ENCODE results near the gene PIAS4. TPM values are rescaled to one million over a fixed set of nuclear protein-coding genes. Genes with fewer than 3 reads are reported as not detected.

Gene PIAS4
- total RNA-seq, 1 experiment from 2014 or later: 45.9 TPM

DNA sequence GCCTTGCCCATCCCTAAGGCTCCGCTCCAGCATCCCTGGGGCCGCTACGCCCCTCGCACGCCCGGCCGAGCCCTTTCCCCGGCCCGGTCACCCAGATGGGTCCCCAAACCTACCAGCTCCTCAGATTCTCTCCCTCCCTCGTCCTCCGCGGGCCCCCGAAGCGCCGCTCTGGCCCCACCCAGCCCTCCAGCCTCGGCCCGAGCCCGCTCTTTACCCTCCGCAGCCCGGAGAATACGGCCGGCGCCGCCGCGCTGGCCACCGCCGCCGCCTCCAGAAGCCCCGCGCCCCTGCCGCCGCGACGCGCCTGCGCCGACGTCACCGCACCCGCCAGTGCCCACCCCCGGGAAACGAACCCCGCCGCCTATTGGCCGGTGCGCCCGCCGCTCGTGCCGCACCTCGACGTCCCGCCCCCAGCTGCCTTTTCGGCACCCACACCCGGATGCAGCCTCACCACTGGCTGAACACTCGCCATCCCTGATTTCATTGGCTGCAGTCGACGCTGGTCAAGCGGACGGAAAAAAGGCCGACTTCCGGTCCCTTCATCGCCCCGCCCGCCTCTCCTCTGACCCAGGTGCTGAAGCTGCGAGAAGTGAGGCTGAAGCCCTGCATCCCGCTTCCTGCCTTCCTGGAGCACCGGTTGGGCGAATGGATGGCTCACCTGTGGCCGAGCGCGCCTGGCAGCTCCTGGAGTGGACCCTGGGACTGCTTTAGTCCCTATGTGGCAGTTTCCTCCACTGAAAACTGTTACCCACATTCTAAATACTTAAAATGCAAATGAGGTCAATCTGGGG lies 36.5 kb upstream of the PIAS4 start, which contains the start of gene DAPK3 (continued):
- no peak for TF ChIP-seq ZNF219 (CRISPR knock-in tag; IDR thresholded peaks at IDR 0.05; ENCODE audit: borderline replicate concordance)
- TF ChIP-seq SMAD3 (CRISPR knock-in tag; IDR thresholded peaks at IDR 0.05; ENCODE audit: borderline replicate concordance): no peak
- TF ChIP-seq, protein P1, sequence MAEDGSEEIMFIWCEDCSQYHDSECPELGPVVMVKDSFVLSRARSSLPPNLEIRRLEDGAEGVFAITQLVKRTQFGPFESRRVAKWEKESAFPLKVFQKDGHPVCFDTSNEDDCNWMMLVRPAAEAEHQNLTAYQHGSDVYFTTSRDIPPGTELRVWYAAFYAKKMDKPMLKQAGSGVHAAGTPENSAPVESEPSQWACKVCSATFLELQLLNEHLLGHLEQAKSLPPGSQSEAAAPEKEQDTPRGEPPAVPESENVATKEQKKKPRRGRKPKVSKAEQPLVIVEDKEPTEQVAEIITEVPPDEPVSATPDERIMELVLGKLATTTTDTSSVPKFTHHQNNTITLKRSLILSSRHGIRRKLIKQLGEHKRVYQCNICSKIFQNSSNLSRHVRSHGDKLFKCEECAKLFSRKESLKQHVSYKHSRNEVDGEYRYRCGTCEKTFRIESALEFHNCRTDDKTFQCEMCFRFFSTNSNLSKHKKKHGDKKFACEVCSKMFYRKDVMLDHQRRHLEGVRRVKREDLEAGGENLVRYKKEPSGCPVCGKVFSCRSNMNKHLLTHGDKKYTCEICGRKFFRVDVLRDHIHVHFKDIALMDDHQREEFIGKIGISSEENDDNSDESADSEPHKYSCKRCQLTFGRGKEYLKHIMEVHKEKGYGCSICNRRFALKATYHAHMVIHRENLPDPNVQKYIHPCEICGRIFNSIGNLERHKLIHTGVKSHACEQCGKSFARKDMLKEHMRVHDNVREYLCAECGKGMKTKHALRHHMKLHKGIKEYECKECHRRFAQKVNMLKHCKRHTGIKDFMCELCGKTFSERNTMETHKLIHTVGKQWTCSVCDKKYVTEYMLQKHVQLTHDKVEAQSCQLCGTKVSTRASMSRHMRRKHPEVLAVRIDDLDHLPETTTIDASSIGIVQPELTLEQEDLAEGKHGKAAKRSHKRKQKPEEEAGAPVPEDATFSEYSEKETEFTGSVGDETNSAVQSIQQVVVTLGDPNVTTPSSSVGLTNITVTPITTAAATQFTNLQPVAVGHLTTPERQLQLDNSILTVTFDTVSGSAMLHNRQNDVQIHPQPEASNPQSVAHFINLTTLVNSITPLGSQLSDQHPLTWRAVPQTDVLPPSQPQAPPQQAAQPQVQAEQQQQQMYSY (CRISPR knock-in tag; IDR thresholded peaks at IDR 0.05): no peak
- TF ChIP-seq, protein P2, sequence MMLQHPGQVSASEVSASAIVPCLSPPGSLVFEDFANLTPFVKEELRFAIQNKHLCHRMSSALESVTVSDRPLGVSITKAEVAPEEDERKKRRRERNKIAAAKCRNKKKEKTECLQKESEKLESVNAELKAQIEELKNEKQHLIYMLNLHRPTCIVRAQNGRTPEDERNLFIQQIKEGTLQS (CRISPR knock-in tag; conservative IDR thresholded peaks at IDR 0.05): peak; percentile 58; the same call in 1 of the 2 replicates
- no peak for TF ChIP-seq ESRRA (CRISPR knock-in tag; IDR thresholded peaks at IDR 0.05; ENCODE audit: borderline replicate concordance)
- TF ChIP-seq, protein P3, sequence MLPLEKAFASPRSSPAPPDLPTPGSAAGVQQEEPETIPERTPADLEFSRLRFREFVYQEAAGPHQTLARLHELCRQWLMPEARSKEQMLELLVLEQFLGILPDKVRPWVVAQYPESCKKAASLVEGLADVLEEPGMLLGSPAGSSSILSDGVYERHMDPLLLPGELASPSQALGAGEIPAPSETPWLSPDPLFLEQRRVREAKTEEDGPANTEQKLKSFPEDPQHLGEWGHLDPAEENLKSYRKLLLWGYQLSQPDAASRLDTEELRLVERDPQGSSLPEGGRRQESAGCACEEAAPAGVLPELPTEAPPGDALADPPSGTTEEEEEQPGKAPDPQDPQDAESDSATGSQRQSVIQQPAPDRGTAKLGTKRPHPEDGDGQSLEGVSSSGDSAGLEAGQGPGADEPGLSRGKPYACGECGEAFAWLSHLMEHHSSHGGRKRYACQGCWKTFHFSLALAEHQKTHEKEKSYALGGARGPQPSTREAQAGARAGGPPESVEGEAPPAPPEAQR (CRISPR knock-in tag; IDR thresholded peaks at IDR 0.05): no peak
- TF ChIP-seq GTF2I (CRISPR knock-in tag; conservative IDR thresholded peaks at IDR 0.05): no peak
- TF ChIP-seq, protein P4, sequence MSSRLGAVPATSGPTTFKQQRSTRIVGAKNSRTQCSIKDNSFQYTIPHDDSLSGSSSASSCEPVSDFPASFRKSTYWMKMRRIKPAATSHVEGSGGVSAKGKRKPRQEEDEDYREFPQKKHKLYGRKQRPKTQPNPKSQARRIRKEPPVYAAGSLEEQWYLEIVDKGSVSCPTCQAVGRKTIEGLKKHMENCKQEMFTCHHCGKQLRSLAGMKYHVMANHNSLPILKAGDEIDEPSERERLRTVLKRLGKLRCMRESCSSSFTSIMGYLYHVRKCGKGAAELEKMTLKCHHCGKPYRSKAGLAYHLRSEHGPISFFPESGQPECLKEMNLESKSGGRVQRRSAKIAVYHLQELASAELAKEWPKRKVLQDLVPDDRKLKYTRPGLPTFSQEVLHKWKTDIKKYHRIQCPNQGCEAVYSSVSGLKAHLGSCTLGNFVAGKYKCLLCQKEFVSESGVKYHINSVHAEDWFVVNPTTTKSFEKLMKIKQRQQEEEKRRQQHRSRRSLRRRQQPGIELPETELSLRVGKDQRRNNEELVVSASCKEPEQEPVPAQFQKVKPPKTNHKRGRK (CRISPR knock-in tag; IDR thresholded peaks at IDR 0.05; ENCODE audit: borderline replicate concordance): 0 out of 2 replicates have a peak, but pooled peaks have one; percentile 24
- TF ChIP-seq, protein P5, sequence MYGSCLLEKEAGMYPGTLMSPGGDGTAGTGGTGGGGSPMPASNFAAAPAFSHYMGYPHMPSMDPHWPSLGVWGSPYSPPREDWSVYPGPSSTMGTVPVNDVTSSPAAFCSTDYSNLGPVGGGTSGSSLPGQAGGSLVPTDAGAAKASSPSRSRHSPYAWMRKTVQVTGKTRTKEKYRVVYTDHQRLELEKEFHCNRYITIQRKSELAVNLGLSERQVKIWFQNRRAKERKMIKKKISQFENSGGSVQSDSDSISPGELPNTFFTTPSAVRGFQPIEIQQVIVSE (CRISPR knock-in tag; IDR thresholded peaks at IDR 0.05; ENCODE audit: borderline replicate concordance): no peak
- peak; percentile 8; the same call in 1 of the 2 replicates for TF ChIP-seq TEAD1 (CRISPR knock-in tag; IDR thresholded peaks at IDR 0.05)
- peak; percentile 94 for TF ChIP-seq SP1 (CRISPR knock-in tag; conservative IDR thresholded peaks at IDR 0.05)
- no peak for TF ChIP-seq NR2C2 (CRISPR knock-in tag; IDR thresholded peaks at IDR 0.05)
- peak; percentile 90 for TF ChIP-seq PRRX2 (CRISPR knock-in tag; IDR thresholded peaks at IDR 0.05)
- no peak for TF ChIP-seq CBFB (CRISPR knock-in tag; IDR thresholded peaks at IDR 0.05; ENCODE audit: low read depth)
- TF ChIP-seq ZNF671 (CRISPR knock-in tag; IDR thresholded peaks at IDR 0.05): peak; percentile 94
- TF ChIP-seq, protein P6, sequence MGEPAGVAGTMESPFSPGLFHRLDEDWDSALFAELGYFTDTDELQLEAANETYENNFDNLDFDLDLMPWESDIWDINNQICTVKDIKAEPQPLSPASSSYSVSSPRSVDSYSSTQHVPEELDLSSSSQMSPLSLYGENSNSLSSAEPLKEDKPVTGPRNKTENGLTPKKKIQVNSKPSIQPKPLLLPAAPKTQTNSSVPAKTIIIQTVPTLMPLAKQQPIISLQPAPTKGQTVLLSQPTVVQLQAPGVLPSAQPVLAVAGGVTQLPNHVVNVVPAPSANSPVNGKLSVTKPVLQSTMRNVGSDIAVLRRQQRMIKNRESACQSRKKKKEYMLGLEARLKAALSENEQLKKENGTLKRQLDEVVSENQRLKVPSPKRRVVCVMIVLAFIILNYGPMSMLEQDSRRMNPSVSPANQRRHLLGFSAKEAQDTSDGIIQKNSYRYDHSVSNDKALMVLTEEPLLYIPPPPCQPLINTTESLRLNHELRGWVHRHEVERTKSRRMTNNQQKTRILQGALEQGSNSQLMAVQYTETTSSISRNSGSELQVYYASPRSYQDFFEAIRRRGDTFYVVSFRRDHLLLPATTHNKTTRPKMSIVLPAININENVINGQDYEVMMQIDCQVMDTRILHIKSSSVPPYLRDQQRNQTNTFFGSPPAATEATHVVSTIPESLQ (CRISPR knock-in tag; IDR thresholded peaks at IDR 0.05): no peak
- TF ChIP-seq, protein P7, sequence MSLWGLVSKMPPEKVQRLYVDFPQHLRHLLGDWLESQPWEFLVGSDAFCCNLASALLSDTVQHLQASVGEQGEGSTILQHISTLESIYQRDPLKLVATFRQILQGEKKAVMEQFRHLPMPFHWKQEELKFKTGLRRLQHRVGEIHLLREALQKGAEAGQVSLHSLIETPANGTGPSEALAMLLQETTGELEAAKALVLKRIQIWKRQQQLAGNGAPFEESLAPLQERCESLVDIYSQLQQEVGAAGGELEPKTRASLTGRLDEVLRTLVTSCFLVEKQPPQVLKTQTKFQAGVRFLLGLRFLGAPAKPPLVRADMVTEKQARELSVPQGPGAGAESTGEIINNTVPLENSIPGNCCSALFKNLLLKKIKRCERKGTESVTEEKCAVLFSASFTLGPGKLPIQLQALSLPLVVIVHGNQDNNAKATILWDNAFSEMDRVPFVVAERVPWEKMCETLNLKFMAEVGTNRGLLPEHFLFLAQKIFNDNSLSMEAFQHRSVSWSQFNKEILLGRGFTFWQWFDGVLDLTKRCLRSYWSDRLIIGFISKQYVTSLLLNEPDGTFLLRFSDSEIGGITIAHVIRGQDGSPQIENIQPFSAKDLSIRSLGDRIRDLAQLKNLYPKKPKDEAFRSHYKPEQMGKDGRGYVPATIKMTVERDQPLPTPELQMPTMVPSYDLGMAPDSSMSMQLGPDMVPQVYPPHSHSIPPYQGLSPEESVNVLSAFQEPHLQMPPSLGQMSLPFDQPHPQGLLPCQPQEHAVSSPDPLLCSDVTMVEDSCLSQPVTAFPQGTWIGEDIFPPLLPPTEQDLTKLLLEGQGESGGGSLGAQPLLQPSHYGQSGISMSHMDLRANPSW (CRISPR knock-in tag; conservative IDR thresholded peaks at IDR 0.05; ENCODE audit: low read depth): no peak
- no peak for TF ChIP-seq MYBL2 (CRISPR knock-in tag; IDR thresholded peaks at IDR 0.05)
- 0 out of 2 replicates have a peak, but pooled peaks have one; percentile 47 for TF ChIP-seq ETV6 (CRISPR knock-in tag; IDR thresholded peaks at IDR 0.05)
- TF ChIP-seq, protein P8, sequence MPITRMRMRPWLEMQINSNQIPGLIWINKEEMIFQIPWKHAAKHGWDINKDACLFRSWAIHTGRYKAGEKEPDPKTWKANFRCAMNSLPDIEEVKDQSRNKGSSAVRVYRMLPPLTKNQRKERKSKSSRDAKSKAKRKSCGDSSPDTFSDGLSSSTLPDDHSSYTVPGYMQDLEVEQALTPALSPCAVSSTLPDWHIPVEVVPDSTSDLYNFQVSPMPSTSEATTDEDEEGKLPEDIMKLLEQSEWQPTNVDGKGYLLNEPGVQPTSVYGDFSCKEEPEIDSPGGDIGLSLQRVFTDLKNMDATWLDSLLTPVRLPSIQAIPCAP (CRISPR knock-in tag; IDR thresholded peaks at IDR 0.05): 0 out of 2 replicates have a peak, but pooled peaks have one; percentile 18

All from WTC11 (cell line).